Neutrophil (primary cell): ENCODE results near the gene OSBPL8.
"Not testable (repeated sequence)": the region's sequence is repeated elsewhere in the genome, so short reads cannot be mapped to it uniquely, and the experiment has no call there.

Source experiments
- H3K27ac ChIP-seq: fragments of 200-600 bp; sonication (generic); 2 replicates; pipeline ENCODE4 v1.5.1; 2016; ENCODE audit warnings: mild to moderate bottlenecking, moderate library complexity
- H3K27me3 ChIP-seq: fragments of 200-600 bp; sonication (generic); 2 replicates; pipeline ENCODE4 v1.6.0; 2016; ENCODE audit warnings: mild to moderate bottlenecking
- H3K36me3 ChIP-seq: fragments of 200-600 bp; sonication (generic); 2 replicates; pipeline ENCODE4 v1.5.1; 2017
- H3K4me1 ChIP-seq, 2 experiments: fragments of 200-600 bp in 1 of 2; sonication (generic) in 1 of 2; 1 replicate in 1 of 2; 2 replicates in 1 of 2; pipeline versions ENCODE4 v1.5.1 to v1.6.1; 2013 to 2016; ENCODE audit warnings: low read depth in 1 of 2, low read length in 1 of 2, mild to moderate bottlenecking in 1 of 2, moderate library complexity in 1 of 2; ENCODE audit not compliant: control insufficient read depth in 1 of 2, insufficient read depth in 1 of 2
- H3K4me3 ChIP-seq, 2 experiments: fragments of 200-600 bp in 1 of 2; sonication (generic) in 1 of 2; 1 replicate in 1 of 2; 2 replicates in 1 of 2; pipeline ENCODE4 v1.5.1; 2013 to 2016; ENCODE audit warnings: low read depth in 1 of 2, low read length in 1 of 2, mild to moderate bottlenecking in 1 of 2, moderate library complexity in 1 of 2
- H3K9me3 ChIP-seq: fragments of 200-600 bp; sonication (generic); 2 replicates; pipeline ENCODE4 v1.5.1; 2016
- CTCF ChIP-seq: fragments of 200-600 bp; sonication (generic); IDR thresholded peaks from 2 replicates; pipeline ENCODE4 v1.5.1; 2016; ENCODE audit warnings: antibody characterized with exemption

The OSBPL8 gene

GRCh38 chr12:76398106-76398505, 161.5 kb downstream of the OSBPL8 start:
- H3K36me3 ChIP-seq = peaks cover 75% of the 10 kb centered on the region
- no peak for TF ChIP-seq CTCF

GRCh38 chr12:76391461-76391860, 168.1 kb downstream of the OSBPL8 start:
- no peaks in the 10 kb centered on the region for H3K9me3 ChIP-seq
- peaks cover 92% of the 10 kb centered on the region for H3K36me3 ChIP-seq
- H3K27me3 ChIP-seq = no peaks in the 10 kb centered on the region
- H3K27ac ChIP-seq = no peak overlapping the region
- H3K4me1 ChIP-seq = no peaks in the 10 kb centered on the region
- no peak for TF ChIP-seq CTCF
- H3K4me3 ChIP-seq = no peak overlapping the region

More at GRCh38 chr12:76398106-76398505, 161.5 kb downstream of the OSBPL8 start:
- Histone ChIP-seq H3K9me3 (no peaks in the 10 kb centered on the region), H3K4me3 (no peak overlapping the region), H3K4me1 (no peaks in the 10 kb centered on the region), H3K27me3 (no peaks in the 10 kb centered on the region), H3K27ac (no peak overlapping the region)

GRCh38 chr12:76387614-76388013, 172.0 kb downstream of the OSBPL8 start:
- TF ChIP-seq CTCF = no peak
- no peaks in the 10 kb centered on the region for H3K9me3 ChIP-seq
- no peaks in the 10 kb centered on the region for H3K27me3 ChIP-seq
- H3K27ac ChIP-seq = no peak overlapping the region
- H3K4me1 ChIP-seq = no peaks in the 10 kb centered on the region
- no peak overlapping the region for H3K4me3 ChIP-seq
- H3K36me3 ChIP-seq = peaks cover 96% of the 10 kb centered on the region

- H3K4me1 ChIP-seq = no peaks in the 10 kb centered on the region
- H3K27me3 ChIP-seq = no peaks in the 10 kb centered on the region
- peaks cover 86% of the 10 kb centered on the region for H3K36me3 ChIP-seq
- no peak overlapping the region for H3K4me3 ChIP-seq
- TF ChIP-seq CTCF = no peak
- no peak overlapping the region for H3K27ac ChIP-seq
- no peaks in the 10 kb centered on the region for H3K9me3 ChIP-seq
Observed at GRCh38 chr12:76384560-76384959, 175.0 kb downstream of the OSBPL8 start.

- Histone ChIP-seq H3K9me3 (no peaks in the 10 kb centered on the region), H3K27me3 (no peaks in the 10 kb centered on the region), H3K4me1 (no peaks in the 10 kb centered on the region), H3K27ac (no peak overlapping the region), H3K36me3 (peaks cover 84% of the 10 kb centered on the region), H3K4me3 (no peak overlapping the region)
- TF ChIP-seq CTCF = no peak
Observed at GRCh38 chr12:76383988-76384387, 175.6 kb downstream of the OSBPL8 start.

GRCh38 chr12:76379261-76379660, 180.3 kb downstream of the OSBPL8 start:
- Histone ChIP-seq H3K27ac (no peak overlapping the region), H3K9me3 (no peaks in the 10 kb centered on the region), H3K4me3 (no peak overlapping the region), H3K36me3 (peaks cover 85% of the 10 kb centered on the region), H3K27me3 (no peaks in the 10 kb centered on the region), H3K4me1 (no peaks in the 10 kb centered on the region)
- TF ChIP-seq CTCF = no peak

GRCh38 chr12:76376876-76377275, 182.7 kb downstream of the OSBPL8 start:
- not testable (repeated sequence) for H3K4me3 ChIP-seq, H3K4me1 ChIP-seq, H3K9me3 ChIP-seq, H3K27ac ChIP-seq, H3K27me3 ChIP-seq
- H3K36me3 ChIP-seq = peaks cover 89% of the 10 kb centered on the region
